Measurements from ENCODE around the gene ARHGEF7.

Gene ARHGEF7

GRCh38 chr13:111324736-111325135 is 209.6 kb downstream of the ARHGEF7 start:
- no peaks in the 10 kb centered on the region for H3K36me3 ChIP-seq (ENCODE audit: low read length)
- H3F3A ChIP-seq (ENCODE audit: insufficient read depth), result no peaks in the 10 kb centered on the region
- no peaks in the 10 kb centered on the region for H3K9me2 ChIP-seq (replicated peaks; ENCODE audit: insufficient read depth, low read length)
- H2AFZ ChIP-seq (ENCODE audit: low read depth, low read length, severe bottlenecking), result no peak overlapping the region
- H4K20me1 ChIP-seq (ENCODE audit: low read depth, low read length), result no peaks in the 10 kb centered on the region
- no peaks in the 10 kb centered on the region for H3K9me3 ChIP-seq (ENCODE audit: insufficient read depth, low read length)
- H3K27me3 ChIP-seq (ENCODE audit: low read length), result no peaks in the 10 kb centered on the region
- no peak overlapping the region for H3K4me3 ChIP-seq (ENCODE audit: insufficient read depth, low read length, poor library complexity, severe bottlenecking)
- H3K79me2 ChIP-seq (ENCODE audit: insufficient read depth, low read length), result no peaks in the 10 kb centered on the region
- no peak overlapping the region for H3K27ac ChIP-seq (ENCODE audit: low read depth, low read length)
- H3K4me2 ChIP-seq (ENCODE audit: low read depth, low read length, poor library complexity, severe bottlenecking), result no peak overlapping the region
- no peak for TF ChIP-seq EZH2phosphoT487 (conservative IDR thresholded peaks at IDR 0.05; ENCODE audit: low read length)
- no peak for TF ChIP-seq CTCF (IDR thresholded peaks at IDR 0.05; ENCODE audit: insufficient read depth, low read length, poor library complexity, severe bottlenecking)
- H3K9ac ChIP-seq (ENCODE audit: low read length), result no peak overlapping the region

- Histone ChIP-seq H2AFZ (ENCODE audit: low read depth, low read length, severe bottlenecking) (no peak overlapping the region), H3K9me2 (replicated peaks; ENCODE audit: insufficient read depth, low read length) (no peaks in the 10 kb centered on the region), H3K9ac (ENCODE audit: low read length) (no peak overlapping the region), H3F3A (ENCODE audit: insufficient read depth) (no peaks in the 10 kb centered on the region), H3K79me2 (ENCODE audit: insufficient read depth, low read length) (no peaks in the 10 kb centered on the region), H3K36me3 (ENCODE audit: low read length) (no peaks in the 10 kb centered on the region), H3K9me3 (ENCODE audit: insufficient read depth, low read length) (no peaks in the 10 kb centered on the region), H3K27ac (ENCODE audit: low read depth, low read length) (no peak overlapping the region), H3K4me3 (ENCODE audit: insufficient read depth, low read length, poor library complexity, severe bottlenecking) (no peak overlapping the region), H3K4me2 (ENCODE audit: low read depth, low read length, poor library complexity, severe bottlenecking) (no peak overlapping the region), H4K20me1 (ENCODE audit: low read depth, low read length) (no peaks in the 10 kb centered on the region), H3K27me3 (ENCODE audit: low read length) (no peaks in the 10 kb centered on the region)
- TF ChIP-seq CTCF (IDR thresholded peaks at IDR 0.05; ENCODE audit: insufficient read depth, low read length, poor library complexity, severe bottlenecking), result no peak
- no peak for TF ChIP-seq EZH2phosphoT487 (conservative IDR thresholded peaks at IDR 0.05; ENCODE audit: low read length)
Measured at GRCh38 chr13:111325146-111325890, 210.2 kb downstream of the ARHGEF7 start.

- H3K27me3 ChIP-seq (ENCODE audit: low read length), result no peaks in the 10 kb centered on the region
- H3K79me2 ChIP-seq (ENCODE audit: insufficient read depth, low read length), result no peaks in the 10 kb centered on the region
Measured at GRCh38 chr13:111325941-111326620, 211.0 kb downstream of the ARHGEF7 start.

More at GRCh38 chr13:111325941-111326620, 211.0 kb downstream of the ARHGEF7 start:
- no peak overlapping the region for H2AFZ ChIP-seq (ENCODE audit: low read depth, low read length, severe bottlenecking)
- H3K9me2 ChIP-seq (replicated peaks; ENCODE audit: insufficient read depth, low read length), result no peaks in the 10 kb centered on the region
- no peak overlapping the region for H3K4me2 ChIP-seq (ENCODE audit: low read depth, low read length, poor library complexity, severe bottlenecking)
- H3F3A ChIP-seq (ENCODE audit: insufficient read depth), result no peaks in the 10 kb centered on the region
- H3K9ac ChIP-seq (ENCODE audit: low read length), result no peak overlapping the region
- no peak overlapping the region for H3K27ac ChIP-seq (ENCODE audit: low read depth, low read length)
- H3K4me3 ChIP-seq (ENCODE audit: insufficient read depth, low read length, poor library complexity, severe bottlenecking), result no peak overlapping the region
- H3K36me3 ChIP-seq (ENCODE audit: low read length), result no peaks in the 10 kb centered on the region
- TF ChIP-seq EZH2phosphoT487 (conservative IDR thresholded peaks at IDR 0.05; ENCODE audit: low read length) (no peak), CTCF (IDR thresholded peaks at IDR 0.05; ENCODE audit: insufficient read depth, low read length, poor library complexity, severe bottlenecking) (no peak)
- H4K20me1 ChIP-seq (ENCODE audit: low read depth, low read length), result no peaks in the 10 kb centered on the region
- no peaks in the 10 kb centered on the region for H3K9me3 ChIP-seq (ENCODE audit: insufficient read depth, low read length)

All from SU-DHL-6 (cell line).